Heart left ventricle (tissue), 16 donors: ENCODE data around the gene FAAP20. TPM values are rescaled to one million over a fixed set of nuclear protein-coding genes. Genes with fewer than 3 reads are reported as not detected.
A peak's percentile ranks its signal among the peaks of the same experiment; 100 is the strongest.

Experiments used
- ATAC-seq, 4 donors: fragments of 200-7000 bp; cut with Tn5 transposase; one replicate each; pipeline ENCODE4 v1.9.1; 2020 to 2022; ENCODE audit warnings: moderate library complexity in 4 of 4, mild to moderate bottlenecking in 3 of 4, moderate number of reproducible peaks in 1 of 4
- DNase-seq, 5 donors: peaks; one replicate each; pipeline ENCODE4 v3.0.0-alpha.2; 2020
- H3K27ac ChIP-seq, 12 donors: fragments of 200-600 bp; sonication (generic) in 4 of 12; one replicate each; pipeline versions ENCODE4 v1.5.0 to v1.8.0; 2016 to 2022; ENCODE audit warnings: mild to moderate bottlenecking in 2 of 12
- H3K27me3 ChIP-seq, 9 donors: fragments of 200-600 bp; sonication (generic) in 2 of 9; one replicate each; pipeline versions ENCODE4 v1.5.1 to v1.8.0; 2016 to 2022; ENCODE audit warnings: mild to moderate bottlenecking in 3 of 9
- H3K36me3 ChIP-seq, 9 donors: fragments of 200-600 bp; sonication (generic) in 2 of 9; one replicate each; pipeline versions ENCODE4 v1.5.0 to v1.8.0; 2018 to 2022; ENCODE audit warnings: mild to moderate bottlenecking in 2 of 9
- H3K4me1 ChIP-seq, 12 donors: fragments of 200-600 bp; sonication (generic) in 4 of 12; one replicate each; pipeline versions ENCODE4 v1.5.0 to v1.8.0; 2016 to 2022; ENCODE audit warnings: mild to moderate bottlenecking in 3 of 12
- H3K4me3 ChIP-seq, 12 donors: fragments of 200-600 bp; sonication (generic) in 4 of 12; one replicate each; pipeline versions ENCODE4 v1.5.0 to v1.8.0; 2017 to 2022; ENCODE audit warnings: mild to moderate bottlenecking in 9 of 12, moderate library complexity in 4 of 12
- H3K9me3 ChIP-seq, 12 donors: fragments of 200-600 bp; sonication (generic) in 4 of 12; one replicate each; pipeline versions ENCODE4 v1.5.0 to v1.8.0; 2016 to 2022; ENCODE audit warnings: mild to moderate bottlenecking in 1 of 12
- POLR2A ChIP-seq, 2 donors: fragments of 450-650 bp; IDR thresholded peaks; one replicate each; pipeline ENCODE4 v1.6.1; 2017; ENCODE audit warnings: antibody characterized with exemption in 2 of 2, mild to moderate bottlenecking in 2 of 2, moderate library complexity in 2 of 2
- WGBS, 4 donors: extraction: QIAGEN DNeasy Blood & Tissue Kit in 2 of 4; methylation state at CpG; one replicate each; pipeline versions ENCODE4 v1.1.5 to v1.1.7; 2013 to 2018; 5-methylcytosine and 5-hydroxymethylcytosine counted together
- intact Hi-C, 10 donors: fragments of 100-400 bp; cut with DNase I; formaldehyde crosslinking; loops; one replicate each; pipeline versions ENCODE4 v1.11.1 to v1.14.2; 2022
- polyA plus RNA-seq, 2 donors: library from polyadenylated mRNA; stranded (reverse); fragments of 200-250 nt; gene quantifications; one replicate each; pipeline ENCODE4 v1.2.3, GENCODE V29; 2013
- total RNA-seq, 9 donors: library from RNA; depleted of rRNA in 2 of 9; stranded (reverse); fragments of >200 nt in 2 of 9; fragmentation: NEBNext Ultra II Directional in 3 of 9; extraction: Animal tissue kit (Norgen Biotek cat#: 25700) in 3 of 9; gene quantifications; one replicate each; pipeline versions ENCODE4 v1.1.0 to v1.2.4, GENCODE V29; 2016 to 2023
- TF ChIP-seq, protein P1 (sequence below), 12 donors: fragments of 200-600 bp; sonication (generic) in 4 of 12; IDR thresholded peaks; one replicate each; pipeline versions ENCODE4 v1.5.0 to v1.8.0; 2018 to 2022; ENCODE audit warnings: antibody characterized with exemption in 12 of 12, mild to moderate bottlenecking in 5 of 12
- donor health status: ischemic (EF 13 %, LVEDD 7.1; RV severe dilation, severe dysfunction).
- donor health status: healthy with polysubstance abuse.
- donor health status: DM: no; HTN: yes; CAD: no.
- donor health status: DM: no; HTN: no; CAD: no.
- donor health status: ischemic (EF 25% LVEDD 6.9; RV normal size, moderate dysfunction).
- donor health status: ischemic (EF 25% LVEDD 5.7; RV mildly dilated, moderate dysfunction).
- donor health status: healthy.
- donor health status: DM: yes; HTN: yes; CAD: no.
- donor health status: ischemic (EF 35%, LVEDD 5.7; RV mildly dilated, moderate dysfunction).
- donor health status: nonischemic (EF 11% LVEDD 7.7; RV severe dilation, severe dysfunction).
- donor health status: DM: yes; HTN: yes; CAD: no.
- donor health status: PGD.
- donor health status: ischemic (EF 29% LVEDD 5.4; RV normal size, mild dysfunction).
- donor health status: nonischemic (EF 23%, LVEDD 6.1; RV moderate dilation, normal function).

The FAAP20 gene
- total and polyA plus RNA-seq, 11 donors, result 20.9 to 61.3 (median 36.6) TPM

DNA sequence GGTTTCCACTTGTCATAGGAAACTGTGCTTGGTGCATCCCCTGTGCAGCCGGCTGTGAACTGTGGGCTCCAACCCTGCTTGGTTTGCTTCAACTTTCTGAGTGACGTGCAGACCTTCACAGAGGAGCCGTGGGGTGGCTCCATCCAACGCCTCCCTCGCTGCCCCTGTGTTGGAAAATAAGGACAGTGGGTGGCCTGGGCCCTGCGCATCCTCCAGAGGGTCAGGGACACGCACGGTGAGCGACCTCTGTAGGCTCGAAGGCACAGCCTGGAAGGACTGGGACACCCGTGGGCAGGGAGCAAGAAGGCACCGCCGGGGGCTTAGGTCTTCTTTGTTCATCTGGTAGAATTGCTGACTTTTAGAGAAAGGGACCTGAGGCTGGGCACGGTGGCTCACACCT, 6.5 kb upstream of the FAAP20 start:
- Histone ChIP-seq H3K4me3 (no peak overlapping the region), H3K36me3 (no peaks in the 10 kb centered on the region), H3K4me1 (peaks cover 3 to 52% (median 39%) of the 10 kb centered on the region in 12 donors), H3K9me3 (no peaks in the 10 kb centered on the region), H3K27ac (peak overlapping the region in 1 of 12 donors; percentile 11), H3K27me3 (no peaks in the 10 kb centered on the region)
- ATAC-seq, result no peak
- 92 to 98% (median 94%) methylated on average over 9 to 14 of the region's 14 CpGs for WGBS, 4 donors
- peak in 1 of 5 donors; percentile 52 for DNase-seq
- TF ChIP-seq, protein P1, sequence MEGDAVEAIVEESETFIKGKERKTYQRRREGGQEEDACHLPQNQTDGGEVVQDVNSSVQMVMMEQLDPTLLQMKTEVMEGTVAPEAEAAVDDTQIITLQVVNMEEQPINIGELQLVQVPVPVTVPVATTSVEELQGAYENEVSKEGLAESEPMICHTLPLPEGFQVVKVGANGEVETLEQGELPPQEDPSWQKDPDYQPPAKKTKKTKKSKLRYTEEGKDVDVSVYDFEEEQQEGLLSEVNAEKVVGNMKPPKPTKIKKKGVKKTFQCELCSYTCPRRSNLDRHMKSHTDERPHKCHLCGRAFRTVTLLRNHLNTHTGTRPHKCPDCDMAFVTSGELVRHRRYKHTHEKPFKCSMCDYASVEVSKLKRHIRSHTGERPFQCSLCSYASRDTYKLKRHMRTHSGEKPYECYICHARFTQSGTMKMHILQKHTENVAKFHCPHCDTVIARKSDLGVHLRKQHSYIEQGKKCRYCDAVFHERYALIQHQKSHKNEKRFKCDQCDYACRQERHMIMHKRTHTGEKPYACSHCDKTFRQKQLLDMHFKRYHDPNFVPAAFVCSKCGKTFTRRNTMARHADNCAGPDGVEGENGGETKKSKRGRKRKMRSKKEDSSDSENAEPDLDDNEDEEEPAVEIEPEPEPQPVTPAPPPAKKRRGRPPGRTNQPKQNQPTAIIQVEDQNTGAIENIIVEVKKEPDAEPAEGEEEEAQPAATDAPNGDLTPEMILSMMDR (IDR thresholded peaks at IDR 0.05), result no peak
- TF ChIP-seq POLR2A (IDR thresholded peaks at IDR 0.05), result no peak
- intact Hi-C loops, result loop anchor here in 1 of 10 donors (10.0 kb wide), 1 partner anchor 344 kb away; no protein-coding TSS in a partner anchor

DNA sequence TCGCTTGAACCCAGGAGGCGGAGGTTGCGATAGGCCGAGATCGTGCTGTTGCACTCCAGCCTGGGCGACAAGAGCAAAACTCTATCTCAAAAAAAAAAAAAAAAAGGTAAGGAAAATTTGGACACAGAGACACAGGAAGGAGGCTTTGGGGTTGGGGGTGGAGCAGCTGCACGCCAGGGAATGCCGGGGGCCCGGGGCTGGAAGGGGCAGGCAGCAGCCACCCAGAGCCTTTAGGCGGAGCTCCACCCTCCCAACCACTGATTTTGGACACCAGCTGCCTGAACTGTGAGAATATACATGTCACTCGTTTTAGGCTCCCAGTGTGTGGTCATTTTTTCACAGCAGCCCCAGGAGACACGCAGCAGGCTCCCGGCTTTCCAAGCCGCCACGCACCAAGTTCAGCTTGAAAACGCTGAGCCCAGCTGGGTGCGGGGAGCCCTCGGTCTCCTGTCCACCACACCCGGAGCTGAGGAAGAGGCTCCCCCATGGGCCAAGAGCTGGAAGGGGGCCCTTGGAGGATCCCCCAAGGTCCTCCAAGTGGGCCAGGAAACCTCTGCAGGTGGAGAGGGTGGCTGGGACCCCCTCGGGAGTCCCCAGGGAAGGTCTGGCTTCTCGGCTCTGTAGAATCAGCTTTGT, 5.9 kb upstream of the FAAP20 start:
- no peaks in the 10 kb centered on the region for H3K9me3 ChIP-seq
- ATAC-seq (no peak), DNase-seq (no peak)
- no peak for TF ChIP-seq POLR2A (IDR thresholded peaks at IDR 0.05)
- TF ChIP-seq, protein P1 (IDR thresholded peaks at IDR 0.05), result no peak
- peaks cover 3 to 52% (median 38%) of the 10 kb centered on the region in 12 donors for H3K4me1 ChIP-seq
- peak overlapping the region in 2 of 12 donors; percentile 59 to 62 for H3K4me3 ChIP-seq
- WGBS, 4 donors, result 69 to 83% (median 76%) methylated on average over 15 to 21 of the region's 21 CpGs
- H3K27me3 ChIP-seq, result no peaks in the 10 kb centered on the region
- H3K36me3 ChIP-seq, result no peaks in the 10 kb centered on the region
- intact Hi-C loops, result loop anchor here in 1 of 10 donors (10.0 kb wide), 1 partner anchor 344 kb away; no protein-coding TSS in a partner anchor
- H3K27ac ChIP-seq, result peak overlapping the region in 2 of 12 donors; percentile 11 to 98

DNA sequence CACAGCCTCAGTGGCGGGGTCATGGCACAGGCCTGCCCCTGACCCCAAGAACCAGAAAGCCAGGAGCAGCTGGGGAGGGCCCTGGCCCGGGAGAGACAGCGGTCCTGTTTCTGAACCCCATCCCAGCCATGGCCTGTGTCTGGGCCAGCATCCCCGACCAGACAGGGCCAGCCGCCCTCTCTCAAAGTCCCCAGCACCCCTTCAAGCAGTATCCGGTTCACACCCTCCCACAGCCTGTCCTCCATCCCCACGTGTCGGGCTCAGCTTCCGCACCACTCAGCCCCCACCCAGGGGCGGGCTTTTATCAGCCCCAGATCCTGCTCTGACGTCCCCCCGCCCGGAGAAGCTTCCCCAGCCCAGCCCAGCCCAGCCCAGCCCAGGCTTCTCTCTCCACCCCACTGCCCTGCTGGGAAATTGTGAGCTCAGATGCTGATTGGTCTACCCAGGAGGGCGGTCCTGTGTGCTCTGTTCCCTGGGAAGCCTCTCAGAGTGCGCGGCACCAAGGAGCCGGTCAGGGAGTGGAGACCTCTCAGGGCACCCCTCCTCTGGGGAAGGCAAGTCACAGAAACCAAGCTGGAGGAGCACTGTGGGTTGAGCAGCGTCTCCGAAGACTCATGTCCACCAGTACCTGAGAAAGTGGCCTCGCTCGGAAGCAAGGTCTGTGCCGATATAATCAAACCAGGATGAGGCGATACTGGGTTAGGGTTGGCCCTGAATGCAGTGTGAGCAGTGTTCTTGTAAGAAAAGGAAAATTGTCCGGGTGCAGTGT, 4.7 kb upstream of the FAAP20 start:
- peaks cover 3 to 52% (median 36%) of the 10 kb centered on the region in 12 donors for H3K4me1 ChIP-seq
- WGBS, 4 donors, result 4 to 13% (median 7%) methylated on average over 14 to 24 of the region's 24 CpGs
- no peaks in the 10 kb centered on the region for H3K36me3 ChIP-seq
- DNase-seq (peak; percentile 93 to 96 (median 94)), ATAC-seq (peak; percentile 84 to 92 (median 88))
- no peaks in the 10 kb centered on the region for H3K27me3 ChIP-seq
- H3K9me3 ChIP-seq, result no peaks in the 10 kb centered on the region
- H3K4me3 ChIP-seq, result peak overlapping the region in 11 of 12 donors; percentile 37 to 69 (median 59)
- H3K27ac ChIP-seq, result peak overlapping the region; percentile 37 to 98 (median 87)
- peak in 1 of 2 donors; percentile 82 for TF ChIP-seq POLR2A (IDR thresholded peaks at IDR 0.05)
- TF ChIP-seq, protein P1 (IDR thresholded peaks at IDR 0.05), result peak in 1 of 12 donors; percentile 24
- intact Hi-C loops, result loop anchor here (2.0 to 10.0 kb wide), 9 partner anchors 33 to 1706 kb away; partner anchors contain the start of genes PANK4 (in 2 of the 10) and C1orf174 (in 1 of the 10)

DNA sequence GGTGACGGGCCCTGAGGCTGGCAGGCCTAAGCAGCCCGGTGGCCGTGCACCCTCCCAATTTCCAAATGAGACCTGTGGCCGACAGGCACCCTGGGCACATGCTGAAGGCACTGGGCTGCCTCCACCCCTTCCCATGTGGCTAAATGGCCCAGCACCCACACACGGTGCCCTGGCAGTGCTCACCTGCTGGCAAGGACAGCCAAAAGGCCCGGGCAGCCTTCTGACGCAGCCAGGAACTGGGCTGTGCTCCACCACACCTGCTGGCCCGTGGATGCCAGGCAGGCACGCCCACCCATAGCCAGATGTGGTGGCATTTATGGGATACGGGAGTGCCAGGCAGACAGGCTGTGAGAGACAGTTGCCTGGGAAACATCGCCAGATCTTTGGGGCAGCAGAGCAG, 4.0 kb upstream of the FAAP20 start:
- DNase-seq (no peak), ATAC-seq (no peak)
- 80 to 82% (median 81%) methylated on average over 11 of the region's 11 CpGs; no CpG with 5 or more reads in 1 of the 4 donors for WGBS, 4 donors
- no peak for TF ChIP-seq POLR2A (IDR thresholded peaks at IDR 0.05)
- TF ChIP-seq, protein P1 (IDR thresholded peaks at IDR 0.05), result no peak
- intact Hi-C loops, result loop anchor here (2.0 to 10.0 kb wide), 9 partner anchors 34 to 1706 kb away; partner anchors contain the start of genes PANK4 (in 2 of the 10) and C1orf174 (in 1 of the 10)
- Histone ChIP-seq H3K27ac (peak overlapping the region in 11 of 12 donors; percentile 59 to 98 (median 87)), H3K27me3 (no peaks in the 10 kb centered on the region), H3K9me3 (no peaks in the 10 kb centered on the region), H3K36me3 (no peaks in the 10 kb centered on the region), H3K4me1 (peaks cover 0 to 48% (median 34%) of the 10 kb centered on the region in 12 donors), H3K4me3 (peak overlapping the region in 3 of 12 donors; percentile 61 to 69 (median 62))
